ENCODE data around the gene IMMP2L. TPM values are rescaled to one million over a fixed set of nuclear protein-coding genes. Genes with fewer than 3 reads are reported as not detected.

IMMP2L gene
- 15.1 to 21.0 TPM (median 19.0 TPM) in 5 replicates for total RNA-seq (2022; extraction: Qiagen RNA extraction; ENCODE audit: low read depth)

DNA sequence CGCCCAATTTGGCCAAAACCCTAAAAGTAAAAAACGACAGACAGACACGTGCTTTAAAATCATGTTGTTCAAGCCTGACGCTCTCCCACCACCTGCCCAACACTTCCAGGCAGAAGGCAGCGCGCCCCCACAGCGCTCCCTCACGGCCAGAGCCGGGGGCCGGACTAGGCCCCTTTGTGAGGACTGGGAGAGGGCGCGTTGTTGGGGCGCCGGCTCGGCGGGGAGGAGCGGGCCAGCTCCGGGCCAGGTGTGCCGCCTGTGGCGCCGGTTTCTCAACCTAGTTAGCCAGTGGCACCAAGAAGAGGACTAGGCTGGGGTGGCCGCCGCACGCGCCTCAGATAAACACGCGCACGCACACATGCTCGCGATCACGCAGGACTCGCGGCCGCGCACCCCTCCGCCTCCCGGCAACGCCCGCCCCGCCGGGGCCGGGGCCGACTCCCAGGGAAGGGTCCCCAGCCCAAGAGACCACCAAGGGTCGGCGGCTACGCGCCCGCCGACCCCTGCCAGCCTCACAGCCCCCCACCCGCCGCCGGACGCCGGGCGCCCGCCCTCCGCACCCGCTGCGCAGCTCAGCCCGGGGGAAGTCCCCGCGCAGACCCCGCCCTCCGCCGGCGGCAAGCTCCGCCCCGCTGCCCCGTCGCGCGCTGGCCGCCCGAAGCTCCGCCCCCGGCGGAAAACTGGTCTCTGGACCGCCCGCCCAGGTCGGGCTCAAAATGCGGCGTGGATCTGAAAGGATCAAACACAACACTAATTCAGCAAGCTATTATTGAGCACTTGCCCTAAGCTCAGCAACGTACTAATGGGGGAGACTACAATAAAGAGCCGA lies at the start of gene IMMP2L:
Gene IMMP2L, minus strand, starts transcription at position 589 of the 829 bp plus-strand sequence.

DNA sequence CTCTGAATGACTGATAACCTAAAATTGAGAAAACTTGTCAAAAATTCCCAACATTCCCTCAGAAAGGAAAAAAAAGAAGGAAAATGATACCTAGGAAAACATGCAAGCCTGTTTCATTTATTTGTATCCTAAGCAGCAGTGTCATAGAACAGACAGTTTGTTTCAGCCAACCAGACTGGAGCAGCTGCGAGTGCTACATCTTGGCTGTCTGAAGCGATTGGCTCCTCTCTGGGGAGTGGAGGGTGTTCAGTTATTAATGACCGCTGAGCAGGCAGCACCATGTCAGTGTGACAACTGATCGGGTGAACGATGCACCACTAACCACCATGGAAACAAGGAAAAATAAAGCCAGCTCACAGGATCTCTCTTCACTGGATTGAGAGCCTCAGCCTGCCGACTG lies 471.4 kb downstream of the IMMP2L start, which contains the start of gene LRRN3:
Gene LRRN3, plus strand, starts transcription at position 282 of the 400 bp plus-strand sequence. CDS start 31,646 bp downstream, outside the sequence.

